ENCODE results near the gene TH. TPM values are rescaled to one million over a fixed set of nuclear protein-coding genes. Genes with fewer than 3 reads are reported as not detected.

TH gene
- total RNA-seq, 4 donors from 2014 or later: 0.27 TPM; not detected in 2

GRCh38 chr11:2155511-2155910, 16.1 kb downstream of the TH start:
- H3K4me1 ChIP-seq: peaks cover 0 to 8% (median 4%) of the 10 kb centered on the region in 3 donors
- H3K36me3 ChIP-seq: no peaks in the 10 kb centered on the region
- H3K9me3 ChIP-seq: no peaks in the 10 kb centered on the region
- ATAC-seq: no peak
- H3K27ac ChIP-seq: no peak overlapping the region
- no peak overlapping the region for H3K4me3 ChIP-seq
- peaks cover 49% of the 10 kb centered on the region for H3K27me3 ChIP-seq
- 80% methylated on average over 11 of the region's 29 CpGs; no CpG with 5 or more reads in 1 of the 2 donors for WGBS, 2 donors (ENCODE audit: low coverage in 1 of 2)
- TF ChIP-seq POLR2AphosphoS5 (IDR thresholded peaks at IDR 0.05) (no peak), CTCF (IDR thresholded peaks at IDR 0.05) (no peak)

DNA sequence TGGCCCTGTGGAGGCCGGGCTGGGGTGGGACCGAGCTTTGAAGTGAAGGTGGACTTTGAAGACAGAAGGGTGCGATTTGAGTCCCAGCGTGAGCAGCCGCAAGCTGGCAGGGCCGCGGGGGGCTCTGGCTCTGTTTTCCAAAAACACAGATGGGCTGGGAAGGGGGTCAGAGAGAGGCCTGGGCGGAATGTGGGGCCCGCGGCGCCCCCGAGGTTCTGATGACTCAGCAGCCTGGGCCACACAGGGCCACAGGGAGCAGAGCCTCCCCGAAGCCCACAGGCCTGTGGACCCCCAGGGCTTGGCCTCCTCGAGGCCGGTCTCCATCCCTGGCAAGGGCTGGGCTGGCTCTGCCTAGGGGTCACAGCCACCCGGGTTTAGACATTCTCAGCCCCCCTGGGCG, 16.7 kb downstream of the TH start:
- Histone ChIP-seq H3K4me3 (no peak overlapping the region), H3K9me3 (no peaks in the 10 kb centered on the region), H3K4me1 (peaks cover 0 to 8% (median 4%) of the 10 kb centered on the region in 3 donors), H3K27me3 (peaks cover 52% of the 10 kb centered on the region), H3K36me3 (no peaks in the 10 kb centered on the region), H3K27ac (no peak overlapping the region)
- TF ChIP-seq CTCF (IDR thresholded peaks at IDR 0.05) (no peak), POLR2AphosphoS5 (IDR thresholded peaks at IDR 0.05) (no peak), EP300 (IDR thresholded peaks at IDR 0.05) (no peak), POLR2A (IDR thresholded peaks at IDR 0.05) (no peak)
- ATAC-seq: no peak
- WGBS, 2 donors (ENCODE audit: low coverage in 1 of 2): no CpG with 5 or more reads among the region's 17 CpGs

GRCh38 chr11:2154195-2154585, 17.4 kb downstream of the TH start:
- TF ChIP-seq CTCF (IDR thresholded peaks at IDR 0.05): no peak
- no peak for TF ChIP-seq POLR2AphosphoS5 (IDR thresholded peaks at IDR 0.05)
- Histone ChIP-seq H3K4me3 (no peak overlapping the region), H3K4me1 (peaks cover 0 to 8% (median 4%) of the 10 kb centered on the region in 3 donors), H3K9me3 (no peaks in the 10 kb centered on the region), H3K27ac (no peak overlapping the region), H3K36me3 (no peaks in the 10 kb centered on the region), H3K27me3 (peaks cover 59% of the 10 kb centered on the region)
- no CpG with 5 or more reads among the region's 7 CpGs for WGBS, 2 donors (ENCODE audit: low coverage in 1 of 2)
- ATAC-seq: no peak

- no peaks in the 10 kb centered on the region for H3K9me3 ChIP-seq
- ATAC-seq: no peak
- no peaks in the 10 kb centered on the region for H3K36me3 ChIP-seq
- TF ChIP-seq CTCF (IDR thresholded peaks at IDR 0.05) (no peak), EP300 (IDR thresholded peaks at IDR 0.05) (no peak), POLR2AphosphoS5 (IDR thresholded peaks at IDR 0.05) (no peak), POLR2A (IDR thresholded peaks at IDR 0.05) (no peak)
- no peak overlapping the region for H3K4me3 ChIP-seq
- peaks cover 61% of the 10 kb centered on the region for H3K27me3 ChIP-seq
- WGBS, 2 donors (ENCODE audit: low coverage in 1 of 2): 90% methylated on average over 4 of the region's 14 CpGs; no CpG with 5 or more reads in 1 of the 2 donors
- H3K4me1 ChIP-seq: peaks cover 0 to 8% (median 4%) of the 10 kb centered on the region in 3 donors
- H3K27ac ChIP-seq: no peak overlapping the region
Observed at GRCh38 chr11:2153581-2154194, 17.9 kb downstream of the TH start.

DNA sequence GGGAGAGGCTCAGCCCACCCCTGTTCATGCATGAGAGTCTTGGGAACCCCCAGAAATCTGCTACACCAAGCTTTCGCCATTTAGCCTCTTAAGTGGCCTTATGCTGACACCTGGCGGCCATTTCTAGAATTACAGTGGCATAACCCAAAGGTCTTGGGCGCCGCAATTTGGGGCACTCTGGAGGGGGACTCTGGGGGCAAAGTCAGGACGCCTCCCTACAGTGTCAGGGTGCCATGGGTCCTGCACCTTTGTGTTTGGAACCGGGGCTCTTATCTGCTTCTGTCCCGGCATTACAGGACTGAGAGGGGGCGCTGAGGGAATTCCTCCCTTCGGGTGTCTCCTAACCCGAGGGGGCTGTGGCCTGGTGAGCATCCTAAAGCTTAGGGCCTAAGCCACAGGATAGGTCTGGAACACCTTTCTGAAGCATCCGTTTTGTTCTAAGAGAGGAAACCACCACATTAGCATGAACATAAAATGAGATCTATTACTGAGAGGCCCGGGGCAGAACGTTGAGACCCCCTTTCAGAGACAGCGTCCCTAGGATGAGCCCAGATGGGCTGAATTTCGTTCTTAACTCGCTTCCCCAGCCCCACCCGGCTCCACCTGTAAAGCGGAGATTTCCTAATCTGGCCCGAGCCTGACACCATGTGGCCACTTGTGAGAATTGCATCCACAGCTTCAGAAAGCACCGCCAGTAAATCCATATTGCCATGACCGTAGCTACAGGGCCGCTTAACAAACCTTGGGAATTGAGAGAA, 19.9 kb downstream of the TH start:
- 0% methylated on average over 2 to 8 of the region's 22 CpGs for WGBS, 2 donors (ENCODE audit: low coverage in 1 of 2)
- Histone ChIP-seq H3K4me1 (peaks cover 0 to 8% (median 4%) of the 10 kb centered on the region in 3 donors), H3K27me3 (peaks cover 61% of the 10 kb centered on the region), H3K27ac (peak overlapping the region in 1 of 4 donors; percentile 8), H3K36me3 (no peaks in the 10 kb centered on the region), H3K4me3 (peak overlapping the region in 1 of 2 donors; percentile 4), H3K9me3 (no peaks in the 10 kb centered on the region)
- peak; percentile 59 for ATAC-seq
- TF ChIP-seq POLR2A (IDR thresholded peaks at IDR 0.05) (no peak), CTCF (IDR thresholded peaks at IDR 0.05) (peak in 3 of 4 experiments; percentile 78 to 95 (median 91))

Measured in gastroesophageal sphincter (tissue), 4 donors.